GM06990 (cell line): Measurements from ENCODE around the gene DUSP5.
A peak's percentile ranks its signal among the peaks of the same experiment; 100 is the strongest.

Experiments used
- DNase-seq: peaks from one replicate; pipeline ENCODE4 v3.0.0-alpha.2; 2011; ENCODE audit not compliant: insufficient read length; ENCODE audit errors: extremely low read depth
- H3K27me3 ChIP-seq: replicated peaks from 2 replicates; pipeline ENCODE4 v1.6.0; 2011; ENCODE audit warnings: low read length; ENCODE audit not compliant: control insufficient read depth, insufficient read depth
- H3K36me3 ChIP-seq: 2 replicates; pipeline ENCODE4 v1.5.1; 2011; ENCODE audit warnings: low read length; ENCODE audit not compliant: control insufficient read depth, insufficient read depth
- H3K4me3 ChIP-seq: replicated peaks from 2 replicates; pipeline ENCODE4 v1.5.1; 2011; ENCODE audit warnings: low read depth, mild to moderate bottlenecking, control low read depth, low read length
- CTCF ChIP-seq: IDR thresholded peaks from 2 replicates; pipeline ENCODE4 v1.5.1; 2011; ENCODE audit warnings: low read length, control low read depth, mild to moderate bottlenecking, inconsistent platforms; ENCODE audit not compliant: insufficient read depth, poor library complexity, severe bottlenecking

The DUSP5 gene

DNA sequence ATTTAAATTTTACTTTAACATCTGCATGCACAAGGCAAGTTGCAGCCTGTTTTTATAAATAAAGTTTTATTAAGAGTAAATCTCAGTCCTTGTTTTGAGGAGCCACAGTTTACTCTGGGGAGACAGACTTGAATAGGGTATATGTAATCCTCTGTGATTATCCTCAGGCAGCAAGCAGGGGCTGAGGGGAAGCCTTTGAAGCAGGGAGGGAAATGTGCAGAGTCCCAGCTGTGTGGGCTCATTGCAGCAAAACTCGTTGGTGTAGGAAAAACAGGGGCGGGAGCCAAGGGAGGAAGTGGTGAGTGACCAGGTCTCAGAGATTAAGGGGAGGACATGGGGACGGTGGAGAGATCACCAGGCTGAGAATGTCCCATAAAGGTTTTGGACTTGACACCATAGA is 35.4 kb downstream of the DUSP5 start:
- H3K4me3 ChIP-seq = no peak overlapping the region
- no peaks in the 10 kb centered on the region for H3K27me3 ChIP-seq
- no peaks in the 10 kb centered on the region for H3K36me3 ChIP-seq
- no peak for TF ChIP-seq CTCF
- no peak for DNase-seq

DNA sequence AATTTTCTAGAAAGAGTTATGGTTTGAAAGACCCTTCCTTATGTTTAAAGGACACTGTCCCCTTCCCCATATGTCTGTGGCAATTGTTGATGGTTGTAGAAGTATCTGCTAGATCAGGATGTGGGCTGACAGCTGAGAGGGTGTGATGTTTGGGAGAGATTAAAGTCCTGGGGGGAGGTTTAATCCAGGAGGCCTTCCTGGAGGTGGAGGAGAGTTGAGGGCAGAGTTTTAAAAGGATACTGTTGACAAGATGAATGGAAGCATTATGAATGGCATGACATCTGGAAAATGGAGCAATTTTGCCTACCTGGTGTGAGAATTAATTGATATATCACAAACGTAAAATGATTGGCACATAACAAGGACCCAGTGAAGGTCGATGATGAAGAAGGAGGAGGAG is 36.9 kb downstream of the DUSP5 start:
- Histone ChIP-seq H3K4me3 (no peak overlapping the region), H3K36me3 (no peaks in the 10 kb centered on the region), H3K27me3 (no peaks in the 10 kb centered on the region)
- no peak for TF ChIP-seq CTCF
- DNase-seq = no peak

DNA sequence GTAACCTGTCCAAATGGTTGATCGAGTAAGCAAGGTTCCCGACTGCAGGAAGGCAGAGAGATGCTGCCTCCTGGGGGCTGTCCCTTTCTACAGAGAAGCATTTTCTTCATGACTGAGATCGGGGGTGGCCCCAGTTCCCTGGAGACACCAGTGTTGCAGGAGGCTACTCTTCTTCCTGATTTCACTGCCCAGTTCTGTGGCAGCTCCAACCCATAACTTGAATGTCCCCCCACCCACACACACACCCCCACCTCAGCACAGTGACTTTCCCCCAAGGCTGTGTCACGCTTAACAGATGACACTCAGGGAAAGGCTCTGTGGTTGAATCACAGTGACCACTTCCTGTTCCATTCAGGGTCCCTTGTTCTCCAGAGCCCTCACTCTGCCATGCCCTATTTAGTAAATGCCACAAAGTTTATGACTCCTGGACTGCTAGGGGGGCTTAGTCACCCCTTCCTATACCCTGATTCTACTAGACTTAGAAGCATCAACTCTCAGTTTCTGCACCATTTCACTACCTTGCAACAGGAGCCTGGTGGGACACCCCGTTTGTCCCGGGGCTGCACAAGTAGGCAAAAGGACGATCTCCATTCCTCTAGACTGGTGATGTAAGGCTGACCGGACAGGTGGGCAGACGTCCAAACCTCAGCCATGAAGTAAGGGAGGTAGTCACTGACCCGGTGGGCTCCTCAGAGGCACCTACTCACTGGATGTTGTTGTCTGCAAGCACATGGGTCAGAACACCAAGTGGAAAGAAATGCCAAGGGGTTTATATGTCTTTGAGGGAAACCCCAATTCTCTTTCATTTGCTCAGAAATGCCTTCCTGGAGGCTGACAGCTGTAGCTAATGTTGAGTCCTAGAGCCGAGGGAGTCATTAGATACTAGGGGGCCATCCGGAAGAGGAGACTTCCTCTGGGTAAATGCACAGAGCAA is 38.5 kb downstream of the DUSP5 start:
- Histone ChIP-seq H3K36me3 (no peaks in the 10 kb centered on the region), H3K27me3 (no peaks in the 10 kb centered on the region), H3K4me3 (no peak overlapping the region)
- DNase-seq = peak; percentile 79
- TF ChIP-seq CTCF = peak; percentile 45

DNA sequence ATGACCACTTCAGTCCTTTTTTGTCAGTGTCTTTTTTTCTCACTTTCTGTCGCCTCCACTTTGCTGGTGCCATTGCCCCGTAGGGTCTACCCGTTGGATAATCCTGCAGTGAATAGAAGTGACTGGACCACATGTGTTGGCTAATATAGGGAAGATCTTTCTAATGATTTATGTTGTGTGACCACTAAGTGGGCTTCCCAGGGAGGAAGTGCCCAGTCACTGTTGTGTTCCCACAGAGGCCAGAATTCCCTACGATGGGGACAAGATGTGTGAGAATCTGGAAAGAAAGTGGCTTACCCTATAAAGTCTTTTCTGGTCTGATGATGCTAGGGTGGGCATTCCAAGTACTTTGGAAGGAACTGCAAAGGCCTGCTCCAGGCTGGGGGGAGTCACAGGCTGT is 41.4 kb downstream of the DUSP5 start:
- Histone ChIP-seq H3K27me3 (no peaks in the 10 kb centered on the region), H3K36me3 (no peaks in the 10 kb centered on the region), H3K4me3 (no peak overlapping the region)
- no peak for DNase-seq
- TF ChIP-seq CTCF = no peak

GRCh38 chr10:110540031-110540430 is 42.3 kb downstream of the DUSP5 start:
- H3K27me3 ChIP-seq = no peaks in the 10 kb centered on the region
- H3K36me3 ChIP-seq = no peaks in the 10 kb centered on the region
- no peak for DNase-seq
- TF ChIP-seq CTCF = no peak
- H3K4me3 ChIP-seq = no peak overlapping the region

DNA sequence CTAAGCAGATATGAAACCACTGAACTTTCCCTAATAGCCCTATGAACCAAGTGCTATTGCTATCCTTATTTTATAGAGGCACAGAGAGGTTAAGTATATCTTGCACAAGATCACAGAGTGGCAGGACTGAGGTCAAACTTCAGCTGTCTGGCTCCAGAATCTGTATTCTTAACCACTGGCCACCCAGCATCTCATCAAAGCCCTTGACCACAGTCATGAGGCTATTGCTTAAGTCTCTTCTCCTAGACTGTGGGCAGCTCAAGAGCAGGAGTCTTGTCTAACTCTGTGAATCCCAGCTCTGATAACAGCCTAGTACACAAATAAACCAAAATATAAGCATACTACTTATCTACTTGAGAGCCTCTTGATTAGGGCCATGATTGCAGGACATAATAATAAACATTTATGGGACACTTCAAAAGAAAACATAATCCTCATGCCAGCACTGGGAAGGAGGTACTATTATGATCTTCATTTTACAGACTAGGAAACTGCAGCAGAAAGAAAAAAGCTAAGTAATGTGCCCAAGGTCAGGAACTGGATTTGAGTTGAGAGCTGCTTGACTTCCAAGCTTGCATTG is 47.3 kb downstream of the DUSP5 start:
- H3K4me3 ChIP-seq = no peak overlapping the region
- TF ChIP-seq CTCF = no peak
- DNase-seq = no peak
- no peaks in the 10 kb centered on the region for H3K27me3 ChIP-seq
- H3K36me3 ChIP-seq = no peaks in the 10 kb centered on the region
